ENCODE measurements around the gene TMOD1. TPM values are rescaled to one million over a fixed set of nuclear protein-coding genes. Genes with fewer than 3 reads are reported as not detected.
A peak's percentile ranks its signal among the peaks of the same experiment; 100 is the strongest.
"Not testable (repeated sequence)": the region's sequence is repeated elsewhere in the genome, so short reads cannot be mapped to it uniquely, and the experiment has no call there.

The TMOD1 gene
- total RNA-seq, 3 donors from 2014 or later (not counting 1 experiment from before 2014, with no cell fraction given): 1.9 to 3.2 (median 2.0) TPM

DNA sequence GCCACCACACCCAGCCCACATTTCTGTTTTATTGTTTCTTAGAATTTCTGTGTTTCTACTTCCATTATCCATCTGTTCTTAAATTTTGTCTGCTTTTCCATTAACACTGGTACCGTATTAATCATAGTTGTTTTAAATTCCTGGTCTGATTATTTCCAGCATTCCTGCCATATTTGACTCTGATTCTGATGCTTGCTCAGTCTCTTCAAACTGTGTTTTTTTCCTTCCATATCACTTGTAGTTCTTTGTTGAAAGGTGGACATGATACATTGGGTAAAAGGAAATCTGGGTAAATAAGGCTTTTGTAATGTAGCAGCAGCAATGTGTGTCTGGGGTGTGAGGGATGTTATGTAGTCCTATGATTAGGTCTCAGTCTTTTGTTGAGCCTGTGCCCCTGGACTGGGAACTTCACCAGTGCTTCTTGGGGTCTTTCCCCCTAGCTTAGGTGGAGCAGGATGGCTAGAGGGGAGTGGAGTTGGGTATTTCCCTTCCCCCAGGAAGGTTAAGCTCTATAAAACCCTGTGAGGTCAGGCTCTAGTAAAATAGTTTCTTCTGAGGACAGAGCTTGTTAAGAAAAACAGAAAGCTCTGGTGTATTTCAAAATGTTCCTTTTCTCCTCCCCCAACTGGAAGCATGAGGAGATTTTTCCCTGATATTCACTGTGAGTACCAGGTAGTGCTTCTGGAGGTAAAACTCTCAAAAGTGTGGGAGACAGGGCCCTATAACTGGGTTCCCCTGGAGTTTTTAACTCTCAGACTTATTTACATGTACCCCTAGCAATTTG lies 10.1 kb upstream of the TMOD1 start:
- H3K4me3 ChIP-seq (ENCODE audit: low read length): no peak overlapping the region
- no peaks in the 10 kb centered on the region for H3K27me3 ChIP-seq (ENCODE audit: control insufficient read depth, insufficient read depth, low read length)
- H3K36me3 ChIP-seq (ENCODE audit: control insufficient read depth, insufficient read depth, low read length): peaks cover 30% of the 10 kb centered on the region
- peaks cover 0 to 4% of the 10 kb centered on the region in 2 donors for H3K4me1 Mint-ChIP-seq
- TF ChIP-seq, protein P1, sequence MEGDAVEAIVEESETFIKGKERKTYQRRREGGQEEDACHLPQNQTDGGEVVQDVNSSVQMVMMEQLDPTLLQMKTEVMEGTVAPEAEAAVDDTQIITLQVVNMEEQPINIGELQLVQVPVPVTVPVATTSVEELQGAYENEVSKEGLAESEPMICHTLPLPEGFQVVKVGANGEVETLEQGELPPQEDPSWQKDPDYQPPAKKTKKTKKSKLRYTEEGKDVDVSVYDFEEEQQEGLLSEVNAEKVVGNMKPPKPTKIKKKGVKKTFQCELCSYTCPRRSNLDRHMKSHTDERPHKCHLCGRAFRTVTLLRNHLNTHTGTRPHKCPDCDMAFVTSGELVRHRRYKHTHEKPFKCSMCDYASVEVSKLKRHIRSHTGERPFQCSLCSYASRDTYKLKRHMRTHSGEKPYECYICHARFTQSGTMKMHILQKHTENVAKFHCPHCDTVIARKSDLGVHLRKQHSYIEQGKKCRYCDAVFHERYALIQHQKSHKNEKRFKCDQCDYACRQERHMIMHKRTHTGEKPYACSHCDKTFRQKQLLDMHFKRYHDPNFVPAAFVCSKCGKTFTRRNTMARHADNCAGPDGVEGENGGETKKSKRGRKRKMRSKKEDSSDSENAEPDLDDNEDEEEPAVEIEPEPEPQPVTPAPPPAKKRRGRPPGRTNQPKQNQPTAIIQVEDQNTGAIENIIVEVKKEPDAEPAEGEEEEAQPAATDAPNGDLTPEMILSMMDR (IDR thresholded peaks at IDR 0.05): no peak
- no peak overlapping the region for H3K4me3 Mint-ChIP-seq
- ATAC-seq: no peak
- H3K4me1 ChIP-seq (ENCODE audit: control insufficient read depth, insufficient read depth, low read length): no peaks in the 10 kb centered on the region
- H3K27ac Mint-ChIP-seq: no peak overlapping the region
- peaks cover 3% of the 10 kb centered on the region for H3K9me3 ChIP-seq (ENCODE audit: control insufficient read depth, insufficient read depth, low read length)
- no peak overlapping the region for H3K27ac ChIP-seq (ENCODE audit: low read length)
- intact Hi-C loops (cut with micrococcal nuclease): no loop called here
- peaks cover 40% of the 10 kb centered on the region for H3K36me3 Mint-ChIP-seq
- WGBS (ENCODE audit: insufficient coverage): 100% methylated on average over 1 of the region's 1 CpG
- peaks cover 0 to 2% of the 10 kb centered on the region in 2 donors for H3K9me3 Mint-ChIP-seq
- DNase-seq: no peak
- H3K27me3 Mint-ChIP-seq (ENCODE audit: low read depth in 2 of 2): no peaks in the 10 kb centered on the region

DNA sequence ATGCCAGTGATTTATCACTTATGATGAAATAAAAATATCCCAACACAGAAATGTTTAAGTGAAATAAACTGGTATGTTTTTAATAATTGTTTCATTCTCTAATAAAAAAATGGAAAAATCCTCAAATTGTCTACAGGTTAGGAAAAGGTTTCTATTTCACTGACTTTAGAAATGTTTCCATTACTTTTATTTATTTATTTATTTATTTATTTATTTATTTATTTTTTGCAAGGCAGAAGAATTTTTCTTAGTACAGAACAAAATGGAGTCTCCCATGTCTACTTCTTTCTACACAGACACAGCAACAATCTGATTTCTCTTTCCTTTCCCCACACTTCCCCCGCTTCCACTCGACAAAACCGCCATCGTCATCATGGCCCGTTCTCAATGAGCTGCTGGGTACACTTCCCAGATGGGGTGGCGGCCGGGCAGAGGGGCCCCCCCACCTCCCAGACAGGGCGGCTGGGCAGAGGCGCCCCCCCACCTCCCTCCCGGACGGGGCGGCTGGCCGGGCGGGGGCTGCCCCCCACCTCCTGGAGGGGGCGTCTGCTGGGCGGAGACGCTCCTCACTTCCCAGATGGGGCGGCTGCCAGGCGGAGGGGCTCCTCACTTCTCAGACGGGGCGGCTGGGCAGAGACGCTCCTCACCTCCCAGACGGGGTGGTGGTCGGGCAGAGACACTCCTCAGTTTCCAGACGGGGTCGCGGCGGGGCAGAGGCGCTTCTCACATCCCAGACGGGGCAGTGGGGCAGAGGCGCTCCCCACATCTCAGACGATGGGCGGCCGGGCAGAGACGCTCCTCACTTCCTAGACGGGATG lies 3.7 kb upstream of the TMOD1 start:
- ATAC-seq; H3K4me3 ChIP-seq (ENCODE audit: low read length); H3K36me3 Mint-ChIP-seq; H3K27ac ChIP-seq (ENCODE audit: low read length); H3K27ac Mint-ChIP-seq; DNase-seq; H3K4me3 Mint-ChIP-seq; intact Hi-C loops (cut with micrococcal nuclease); H3K4me1 Mint-ChIP-seq; H3K9me3 Mint-ChIP-seq; H3K9me3 ChIP-seq (ENCODE audit: control insufficient read depth, insufficient read depth, low read length): not testable (repeated sequence)
- peaks cover 12% of the 10 kb centered on the region for H3K36me3 ChIP-seq (ENCODE audit: control insufficient read depth, insufficient read depth, low read length)
- H3K27me3 ChIP-seq (ENCODE audit: control insufficient read depth, insufficient read depth, low read length): peaks cover 14% of the 10 kb centered on the region
- peaks cover 15% of the 10 kb centered on the region for H3K4me1 ChIP-seq (ENCODE audit: control insufficient read depth, insufficient read depth, low read length)
- peaks cover 10 to 12% of the 10 kb centered on the region in 2 donors for H3K27me3 Mint-ChIP-seq (ENCODE audit: low read depth in 2 of 2)
- 97% methylated on average over 36 of the region's 36 CpGs for WGBS (ENCODE audit: insufficient coverage)

DNA sequence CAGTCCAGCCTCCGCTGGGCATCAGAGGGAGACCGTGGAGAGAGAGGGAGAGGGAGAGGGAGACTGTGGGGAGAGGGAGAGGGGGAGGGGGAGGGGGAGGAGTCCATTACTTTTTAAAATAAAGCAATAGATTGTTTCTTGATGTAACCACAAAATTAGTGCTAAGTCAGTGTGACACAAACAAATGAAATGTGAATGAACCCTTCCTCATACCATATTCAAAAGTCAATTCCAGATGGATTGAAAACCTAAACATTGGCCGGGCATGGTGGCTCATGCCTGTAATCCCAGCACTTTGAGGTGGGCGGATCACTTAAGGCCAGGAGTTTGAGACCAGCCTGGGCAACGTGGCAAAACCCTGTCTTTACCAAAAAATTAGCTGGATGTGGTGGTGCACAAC lies 2.6 kb upstream of the TMOD1 start:
- intact Hi-C loops (cut with micrococcal nuclease); H3K36me3 Mint-ChIP-seq; H3K27ac Mint-ChIP-seq; H3K9me3 ChIP-seq (ENCODE audit: control insufficient read depth, insufficient read depth, low read length); H3K27ac ChIP-seq (ENCODE audit: low read length); H3K4me3 Mint-ChIP-seq; H3K4me3 ChIP-seq (ENCODE audit: low read length); H3K9me3 Mint-ChIP-seq; DNase-seq; ATAC-seq: not testable (repeated sequence)
- H3K27me3 ChIP-seq (ENCODE audit: control insufficient read depth, insufficient read depth, low read length): peaks cover 24% of the 10 kb centered on the region
- 79% methylated on average over 4 of the region's 5 CpGs for WGBS (ENCODE audit: insufficient coverage)
- Mint-ChIP-seq H3K27me3 (ENCODE audit: low read depth in 2 of 2) (peaks cover 10 to 23% of the 10 kb centered on the region in 2 donors), H3K4me1 (peaks cover 11 to 15% of the 10 kb centered on the region in 2 donors)
- H3K36me3 ChIP-seq (ENCODE audit: control insufficient read depth, insufficient read depth, low read length): peaks cover 12% of the 10 kb centered on the region
- peaks cover 19% of the 10 kb centered on the region for H3K4me1 ChIP-seq (ENCODE audit: control insufficient read depth, insufficient read depth, low read length)

DNA sequence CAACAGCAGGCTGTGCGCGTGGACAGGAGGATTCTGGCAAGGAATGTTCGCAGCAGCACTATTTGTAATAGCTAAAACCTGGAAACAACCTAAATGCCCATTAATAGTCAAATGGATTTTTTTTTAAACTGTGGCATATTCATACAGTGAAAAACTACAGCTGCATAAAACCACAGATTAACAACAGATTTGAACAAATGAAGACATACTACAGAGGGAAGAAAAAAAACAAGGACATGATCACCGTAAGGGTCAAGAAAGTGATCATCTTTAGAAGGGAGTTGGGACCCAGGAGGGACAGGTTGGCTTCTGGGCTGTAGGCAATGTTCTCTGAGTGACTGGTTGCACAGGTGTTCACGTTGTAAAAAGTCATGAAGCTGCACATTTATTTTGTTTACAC lies 1.2 kb upstream of the TMOD1 start:
- H3K36me3 ChIP-seq (ENCODE audit: control insufficient read depth, insufficient read depth, low read length): peaks cover 12% of the 10 kb centered on the region
- H3K4me1 Mint-ChIP-seq: peaks cover 11 to 15% of the 10 kb centered on the region in 2 donors
- no peak overlapping the region for H3K27ac ChIP-seq (ENCODE audit: low read length)
- no peak overlapping the region for H3K4me3 ChIP-seq (ENCODE audit: low read length)
- peak overlapping the region; percentile 79 for H3K4me3 Mint-ChIP-seq
- no peak for ATAC-seq
- H3K36me3 Mint-ChIP-seq: peaks cover 9% of the 10 kb centered on the region
- H3K27me3 Mint-ChIP-seq (ENCODE audit: low read depth in 2 of 2): peaks cover 10 to 31% of the 10 kb centered on the region in 2 donors
- peaks cover 31% of the 10 kb centered on the region for H3K27me3 ChIP-seq (ENCODE audit: control insufficient read depth, insufficient read depth, low read length)
- no peaks in the 10 kb centered on the region for H3K9me3 ChIP-seq (ENCODE audit: control insufficient read depth, insufficient read depth, low read length)
- peaks cover 19% of the 10 kb centered on the region for H3K4me1 ChIP-seq (ENCODE audit: control insufficient read depth, insufficient read depth, low read length)
- no peaks in the 10 kb centered on the region for H3K9me3 Mint-ChIP-seq
- intact Hi-C loops (cut with micrococcal nuclease): no loop called here
- 69% methylated on average over 4 of the region's 5 CpGs for WGBS (ENCODE audit: insufficient coverage)
- TF ChIP-seq, protein P1 (IDR thresholded peaks at IDR 0.05): no peak
- no peak for DNase-seq
- H3K27ac Mint-ChIP-seq: no peak overlapping the region

Measured in natural killer cell (primary cell).